K562 (cell line): ENCODE results near the gene NEDD8. TPM values are rescaled to one million over a fixed set of nuclear protein-coding genes. Genes with fewer than 3 reads are reported as not detected.

Experiments used
- FUS ChIP-seq: fragments of 200-400 bp; formaldehyde crosslinking; optimal IDR thresholded peaks from 2 replicates; pipeline ENCODE3; 2017; ENCODE audit warnings: low read depth, low read length
- NR1H2 ChIP-seq: sonication (generic); formaldehyde crosslinking; IDR thresholded peaks from 2 replicates; pipeline ENCODE4 v1.4.0; 2020; ENCODE audit warnings: mild to moderate bottlenecking, missing genetic modification reagents
- PCBP2 ChIP-seq: fragments of 200-400 bp; formaldehyde crosslinking; IDR thresholded peaks from 2 replicates; pipeline ENCODE4 v1.6.1; 2018; ENCODE audit warnings: low read length, low read depth, mild to moderate bottlenecking, moderate library complexity; ENCODE audit not compliant: poor library complexity, severe bottlenecking
- ZBTB40 ChIP-seq, 2 experiments: fragments of 450-650 bp in 1 of 2; sonication (generic) in 1 of 2; formaldehyde crosslinking in 1 of 2; IDR thresholded peaks; 2 replicates each; pipeline versions ENCODE4 v1.7.1 to v1.9.0; 2016 to 2022; ENCODE audit warnings: inconsistent platforms in 1 of 2, mild to moderate bottlenecking in 1 of 2, missing genetic modification reagents in 1 of 2
- ZNF146 ChIP-seq: IDR thresholded peaks from one replicate; pipeline ENCODE4 v1.6.1; 2018; ENCODE audit warnings: missing compliant biosample characterization; ENCODE audit not compliant: unreplicated experiment
- ZNF175 ChIP-seq: fragments of 200-800 bp; sonication (Bioruptor generic); IDR thresholded peaks from 2 replicates; pipeline ENCODE4 v1.6.1; 2016; ENCODE audit warnings: low read depth, mild to moderate bottlenecking, missing genetic modification characterization, missing compliant biosample characterization
- polyA plus RNA-seq, 8 experiments: library from polyadenylated mRNA; depleted of rRNA in 4 of 8; stranded (reverse) in 5 of 8; unstranded in 3 of 8; fragments of >200 nt; fragmentation: Nextera tagmentation in 2 of 8; fragmentation: Illumina TruSeq in 1 of 8; extraction: Ambion mirVana in 2 of 8; extraction: Trizol in 1 of 8; gene quantifications; 2 replicates each; pipeline versions ENCODE4 v1.2.1 to v1.2.3, GENCODE V29; 2011 to 2014; ENCODE audit warnings: inconsistent platforms in 1 of 8, missing spikeins in 1 of 8
- total RNA-seq, 7 experiments: library from RNA; depleted of rRNA in 6 of 7; stranded (reverse); fragments of >200 nt in 6 of 7; fragmentation: Illumina TruSeq in 2 of 7; extraction: Trizol in 2 of 7; gene quantifications; 2 replicates each; pipeline versions ENCODE4 v1.2.1 to v1.2.3, GENCODE V29; 2011 to 2021; ENCODE audit warnings: low replicate concordance in 1 of 7
- TF ChIP-seq, protein P1 (sequence below), 2 experiments: IDR thresholded peaks in 1 of 2; conservative IDR thresholded peaks in 1 of 2; 2 replicates each; pipeline ENCODE4 v1.6.1; 2016; ENCODE audit warnings: low read depth in 2 of 2, mild to moderate bottlenecking in 1 of 2, missing compliant biosample characterization in 1 of 2, missing genetic modification characterization in 1 of 2, moderate library complexity in 1 of 2
- TF ChIP-seq, protein P2 (sequence below): fragments of 250-450 bp; sonication (Bioruptor Pico); IDR thresholded peaks from 2 replicates; pipeline ENCODE4 v1.5.0; 2022; ENCODE audit warnings: mild to moderate bottlenecking

The NEDD8 gene
- total and polyA plus RNA-seq, 9 of the 15 experiments (the other 6 are each of a cell fraction or from before 2014, with no cell fraction given), result 142 to 691 (median 260) TPM

DNA sequence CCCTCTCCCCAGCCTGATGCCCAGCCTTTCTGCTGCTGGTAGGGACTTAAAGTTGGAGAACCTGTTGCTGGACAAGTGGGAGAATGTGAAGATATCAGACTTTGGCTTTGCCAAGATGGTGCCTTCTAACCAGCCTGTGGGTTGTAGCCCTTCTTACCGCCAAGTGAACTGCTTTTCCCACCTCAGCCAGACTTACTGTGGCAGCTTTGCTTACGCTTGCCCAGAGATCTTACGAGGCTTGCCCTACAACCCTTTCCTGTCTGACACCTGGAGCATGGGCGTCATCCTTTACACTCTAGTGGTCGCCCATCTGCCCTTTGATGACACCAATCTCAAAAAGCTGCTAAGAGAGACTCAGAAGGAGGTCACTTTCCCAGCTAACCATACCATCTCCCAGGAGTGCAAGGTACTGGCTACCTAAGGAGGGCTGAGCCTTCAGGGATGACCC, 25.0 kb downstream of the NEDD8 start (continued):
- TF ChIP-seq, protein P1, sequence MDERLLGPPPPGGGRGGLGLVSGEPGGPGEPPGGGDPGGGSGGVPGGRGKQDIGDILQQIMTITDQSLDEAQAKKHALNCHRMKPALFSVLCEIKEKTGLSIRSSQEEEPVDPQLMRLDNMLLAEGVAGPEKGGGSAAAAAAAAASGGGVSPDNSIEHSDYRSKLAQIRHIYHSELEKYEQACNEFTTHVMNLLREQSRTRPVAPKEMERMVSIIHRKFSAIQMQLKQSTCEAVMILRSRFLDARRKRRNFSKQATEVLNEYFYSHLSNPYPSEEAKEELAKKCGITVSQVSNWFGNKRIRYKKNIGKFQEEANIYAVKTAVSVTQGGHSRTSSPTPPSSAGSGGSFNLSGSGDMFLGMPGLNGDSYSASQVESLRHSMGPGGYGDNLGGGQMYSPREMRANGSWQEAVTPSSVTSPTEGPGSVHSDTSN (CRISPR knock-in tag; IDR thresholded peaks at IDR 0.05; ENCODE audit: low read depth), result no peak
- TF ChIP-seq, protein P1 (tag; conservative IDR thresholded peaks at IDR 0.05; ENCODE audit: low read depth), result no peak
- no peak for TF ChIP-seq PCBP2
- TF ChIP-seq, protein P2, sequence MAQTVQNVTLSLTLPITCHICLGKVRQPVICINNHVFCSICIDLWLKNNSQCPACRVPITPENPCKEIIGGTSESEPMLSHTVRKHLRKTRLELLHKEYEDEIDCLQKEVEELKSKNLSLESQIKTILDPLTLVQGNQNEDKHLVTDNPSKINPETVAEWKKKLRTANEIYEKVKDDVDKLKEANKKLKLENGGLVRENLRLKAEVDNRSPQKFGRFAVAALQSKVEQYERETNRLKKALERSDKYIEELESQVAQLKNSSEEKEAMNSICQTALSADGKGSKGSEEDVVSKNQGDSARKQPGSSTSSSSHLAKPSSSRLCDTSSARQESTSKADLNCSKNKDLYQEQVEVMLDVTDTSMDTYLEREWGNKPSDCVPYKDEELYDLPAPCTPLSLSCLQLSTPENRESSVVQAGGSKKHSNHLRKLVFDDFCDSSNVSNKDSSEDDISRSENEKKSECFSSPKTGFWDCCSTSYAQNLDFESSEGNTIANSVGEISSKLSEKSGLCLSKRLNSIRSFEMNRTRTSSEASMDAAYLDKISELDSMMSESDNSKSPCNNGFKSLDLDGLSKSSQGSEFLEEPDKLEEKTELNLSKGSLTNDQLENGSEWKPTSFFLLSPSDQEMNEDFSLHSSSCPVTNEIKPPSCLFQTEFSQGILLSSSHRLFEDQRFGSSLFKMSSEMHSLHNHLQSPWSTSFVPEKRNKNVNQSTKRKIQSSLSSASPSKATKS (CRISPR knock-in tag), result no peak
- TF ChIP-seq ZBTB40 (IDR thresholded peaks at IDR 0.05), result no peak
- TF ChIP-seq ZBTB40 (CRISPR knock-in tag; IDR thresholded peaks at IDR 0.05), result no peak
- TF ChIP-seq NR1H2 (CRISPR knock-in tag), result no peak
- TF ChIP-seq ZNF175 (CRISPR knock-in tag), result no peak
- TF ChIP-seq FUS, result no peak
- TF ChIP-seq ZNF146 (CRISPR knock-in tag), result no peak
